K562 (cell line): ENCODE results near the gene FYB1. TPM values are rescaled to one million over a fixed set of nuclear protein-coding genes. Genes with fewer than 3 reads are reported as not detected.

Experiments
- ATAC-seq: fragments of 200-7000 bp; cut with Tn5 transposase; 3 replicates; pipeline ENCODE4 v1.9.1; 2020; ENCODE audit warnings: moderate library complexity
- BruUV-seq: library from RNA; stranded (reverse); fragments of 400-500 nt; replicated peaks from 2 replicates; lab custom pipeline; 2021; lab: Mats Ljungman, UMichigan
- CTCF ChIA-PET: fragments of 300-600 bp; formaldehyde crosslinking; extraction: SDS; loops from one replicate; lab custom pipeline; 2021; ENCODE audit warnings: low intra/inter-chr PET ratio; lab: Yijun Ruan, JAX
- POLR2A ChIA-PET: fragments of 300-600, 350-650 bp; sonication (Branson Sonifier 250); formaldehyde crosslinking; extraction: SDS; loops from one replicate; lab custom pipeline; 2021; ENCODE audit warnings: antibody characterized with exemption, inconsistent platforms; lab: Yijun Ruan, JAX
- DNase-seq, 4 experiments: peaks; one replicate each; pipeline versions ENCODE4 v3.0.0 to v3.0.0-alpha.2; 2011 to 2018; ENCODE audit warnings: low spot score in 3 of 4, mixed read lengths in 3 of 4; ENCODE audit errors: extremely low read depth in 1 of 4
- FAIRE-seq: peaks from 2 replicates; lab custom pipeline; 2011; peaks lifted over from hg19 to GRCh38; lab: Jason Lieb, UNC
- H2AFZ ChIP-seq: 2 replicates; pipeline ENCODE4 v1.6.0; 2011; ENCODE audit warnings: low read depth, low read length, control low read depth, inconsistent platforms
- H3K27ac ChIP-seq: fragments of 200-600 bp; 3 replicates; pipeline ENCODE4 v1.8.0; 2011; ENCODE audit warnings: low read depth, mild to moderate bottlenecking, control low read depth, inconsistent platforms, low read length, moderate library complexity, mixed read lengths; ENCODE audit errors: extremely low read depth
- H3K27me3 ChIP-seq, 2 experiments: fragments of 300-600 bp in 1 of 2; 2 replicates in 1 of 2; 3 replicates in 1 of 2; pipeline versions ENCODE4 v1.6.0 to v1.8.0; 2011; ENCODE audit warnings: inconsistent platforms in 2 of 2, low read length in 2 of 2, mild to moderate bottlenecking in 1 of 2, mixed read lengths in 1 of 2, moderate library complexity in 1 of 2; ENCODE audit not compliant: control insufficient read depth in 2 of 2, insufficient read depth in 2 of 2
- H3K36me3 ChIP-seq: fragments of 300-600 bp; 3 replicates; pipeline ENCODE4 v1.8.0; 2011; ENCODE audit warnings: mild to moderate bottlenecking, low read length, inconsistent platforms; ENCODE audit not compliant: control insufficient read depth, insufficient read depth
- H3K4me1 ChIP-seq, 2 experiments: fragments of 200-600 bp in 1 of 2; replicated peaks in 1 of 2; 2 replicates in 1 of 2; 3 replicates in 1 of 2; pipeline versions ENCODE4 v1.5.1 to v1.8.0; 2011; ENCODE audit warnings: inconsistent platforms in 2 of 2, low read length in 2 of 2, mild to moderate bottlenecking in 1 of 2, mixed read lengths in 1 of 2, moderate library complexity in 1 of 2; ENCODE audit not compliant: control insufficient read depth in 2 of 2, insufficient read depth in 2 of 2
- H3K4me2 ChIP-seq: 2 replicates; pipeline ENCODE4 v1.6.1; 2011; ENCODE audit warnings: low read length, control low read depth, inconsistent platforms, mixed read lengths; ENCODE audit not compliant: insufficient read depth
- H3K4me3 ChIP-seq: fragments of 200-600 bp; sonication (generic), shearing (Covaris generic); 2 replicates; pipeline ENCODE4 v1.5.1; 2016; ENCODE audit warnings: control low read depth, inconsistent platforms
- H3K79me2 ChIP-seq: fragments of 200-600 bp; 3 replicates; pipeline ENCODE4 v1.8.0; 2011; ENCODE audit warnings: low read length, inconsistent platforms; ENCODE audit not compliant: control insufficient read depth, insufficient read depth
- H3K9ac ChIP-seq, 2 experiments: 2 replicates each; pipeline versions ENCODE4 v1.6.0 to v1.6.1; 2011; ENCODE audit warnings: low read depth in 2 of 2, low read length in 2 of 2, control low read depth in 1 of 2, inconsistent platforms in 1 of 2, mild to moderate bottlenecking in 1 of 2, mixed read lengths in 1 of 2; ENCODE audit not compliant: insufficient read depth in 1 of 2
- H3K9me1 ChIP-seq: one replicate; pipeline ENCODE4 v1.6.0; 2011; ENCODE audit warnings: inconsistent platforms, mild to moderate bottlenecking, low read length, moderate library complexity; ENCODE audit not compliant: control insufficient read depth, insufficient read depth
- H3K9me3 ChIP-seq: replicated peaks from 2 replicates; pipeline ENCODE4 v1.5.1; 2011; ENCODE audit warnings: low read depth, low read length, inconsistent platforms; ENCODE audit not compliant: control insufficient read depth, insufficient read depth
- H4K20me1 ChIP-seq: replicated peaks from 2 replicates; pipeline ENCODE4 v1.6.1; 2011; ENCODE audit warnings: low read length, inconsistent platforms, mixed read lengths; ENCODE audit not compliant: control insufficient read depth, insufficient read depth
- BRD4 ChIP-seq: fragments of 200-600 bp; sonication (generic); IDR thresholded peaks from 2 replicates; pipeline ENCODE4 v1.6.1; 2017; ENCODE audit warnings: inconsistent platforms
- FOXJ2 ChIP-seq: fragments of 200-800 bp; sonication (Bioruptor generic); IDR thresholded peaks from 2 replicates; pipeline ENCODE4 v1.6.1; 2016; ENCODE audit warnings: missing genetic modification characterization, missing compliant biosample characterization
- FOXK2 ChIP-seq, 2 experiments: fragments of 450-650 bp; IDR thresholded peaks in 1 of 2; conservative IDR thresholded peaks in 1 of 2; 2 replicates each; pipeline ENCODE4 v1.6.1; 2016; ENCODE audit warnings: low read depth in 2 of 2, mild to moderate bottlenecking in 1 of 2
- GATAD2A ChIP-seq: fragments of 450-650 bp; IDR thresholded peaks from 2 replicates; pipeline ENCODE4 v1.6.1; 2017
- HNRNPUL1 ChIP-seq: fragments of 200-400 bp; formaldehyde crosslinking; IDR thresholded peaks from 2 replicates; pipeline ENCODE4 v1.6.1; 2017; ENCODE audit warnings: low read length
- KAT2B ChIP-seq: IDR thresholded peaks from one replicate; pipeline ENCODE4 v1.6.1; 2012; ENCODE audit warnings: low read depth, mild to moderate bottlenecking, control low read depth, inconsistent platforms, low read length, moderate library complexity
- KLF13 ChIP-seq: fragments of 450-650 bp; IDR thresholded peaks from 2 replicates; pipeline ENCODE4 v1.6.1; 2016; ENCODE audit warnings: missing genetic modification characterization, low read depth, mild to moderate bottlenecking, missing compliant biosample characterization, moderate library complexity, borderline replicate concordance
- NFXL1 ChIP-seq: fragments of 450-650 bp; formaldehyde crosslinking; IDR thresholded peaks from 2 replicates; pipeline ENCODE4 v1.4.0; 2021; ENCODE audit warnings: mild to moderate bottlenecking
- NONO ChIP-seq, 2 experiments: fragments of 200-400 bp in 1 of 2; fragments of 450-650 bp in 1 of 2; formaldehyde crosslinking in 1 of 2; IDR thresholded peaks; 2 replicates each; pipeline ENCODE4 v1.6.1; 2017; ENCODE audit warnings: low read depth in 2 of 2, mild to moderate bottlenecking in 2 of 2, moderate library complexity in 2 of 2, low read length in 1 of 2
- NR2C2 ChIP-seq, 2 experiments: fragments of 200-800 bp in 1 of 2; sonication (Bioruptor generic) in 1 of 2; sonication (generic) in 1 of 2; formaldehyde crosslinking in 1 of 2; IDR thresholded peaks; 2 replicates each; pipeline versions ENCODE4 v1.6.1 to v1.8.0; 2016 to 2022; ENCODE audit warnings: mild to moderate bottlenecking in 1 of 2, missing compliant biosample characterization in 1 of 2, missing genetic modification characterization in 1 of 2, missing genetic modification reagents in 1 of 2
- POLR3G ChIP-seq: IDR thresholded peaks from 2 replicates; pipeline ENCODE4 v1.6.1; 2011; ENCODE audit not compliant: insufficient read length, insufficient replicate concordance; ENCODE audit errors: extremely low read depth
- RBFOX2 ChIP-seq: fragments of 200-400 bp; formaldehyde crosslinking; IDR thresholded peaks from 2 replicates; pipeline ENCODE4 v1.6.1; 2017; ENCODE audit warnings: low read depth, mild to moderate bottlenecking, low read length, moderate library complexity
- RUNX1 ChIP-seq: sonication (generic); IDR thresholded peaks from 2 replicates; pipeline ENCODE4 v1.6.1; 2016; ENCODE audit warnings: antibody characterized with exemption, low read depth
- TGIF2 ChIP-seq: sonication (generic); formaldehyde crosslinking; IDR thresholded peaks from 2 replicates; pipeline ENCODE4 v1.8.1; 2022; ENCODE audit warnings: mild to moderate bottlenecking, missing genetic modification reagents, moderate library complexity
- WHSC1 ChIP-seq: IDR thresholded peaks from one replicate; pipeline ENCODE4 v1.6.1; 2012; ENCODE audit warnings: low read length, control low read depth, inconsistent platforms
- ZFP1 ChIP-seq: fragments of 450-650 bp; formaldehyde crosslinking; IDR thresholded peaks from 2 replicates; pipeline ENCODE4 v1.4.0; 2020; ENCODE audit warnings: mild to moderate bottlenecking, mixed read lengths
- ZNF133 ChIP-seq: fragments of 250-450 bp; sonication (Bioruptor Pico); IDR thresholded peaks from 2 replicates; pipeline ENCODE4 v1.4.0; 2020; ENCODE audit warnings: mild to moderate bottlenecking
- ZNF140 ChIP-seq: fragments of 250-450 bp; sonication (Bioruptor Pico); IDR thresholded peaks from 2 replicates; pipeline ENCODE4 v1.8.0; 2021; ENCODE audit warnings: moderate library complexity, mild to moderate bottlenecking, inconsistent platforms
- WGBS: fragments of 100-300 bp; shearing (Covaris generic); methylation state at CpG from one replicate; pipeline ENCODE4 v1.1.6; 2016; ENCODE audit warnings: low coverage, mixed read lengths; ENCODE audit not compliant: insufficient coverage; ENCODE audit errors: missing lambda C conversion rate; 5-methylcytosine and 5-hydroxymethylcytosine counted together
- in situ Hi-C: fragments of 300-500 bp; cut with MboI; formaldehyde crosslinking; loops from 4 replicates; pipeline ENCODE4 v1.15.0; 2018; ENCODE audit warnings: inconsistent platforms, mixed read lengths
- intact Hi-C: fragments of 100-400 bp; cut with micrococcal nuclease; formaldehyde crosslinking; loops from 2 replicates; pipeline ENCODE4 v1.14.2; 2022
- polyA plus RNA-seq, 8 experiments: library from polyadenylated mRNA; depleted of rRNA in 4 of 8; stranded (reverse) in 5 of 8; unstranded in 3 of 8; fragments of >200 nt; fragmentation: Nextera tagmentation in 2 of 8; fragmentation: Illumina TruSeq in 1 of 8; extraction: Ambion mirVana in 2 of 8; extraction: Trizol in 1 of 8; gene quantifications; 2 replicates each; pipeline versions ENCODE4 v1.2.1 to v1.2.3, GENCODE V29; 2011 to 2014; ENCODE audit warnings: inconsistent platforms in 1 of 8, missing spikeins in 1 of 8
- total RNA-seq, 7 experiments: library from RNA; depleted of rRNA in 6 of 7; stranded (reverse); fragments of >200 nt in 6 of 7; fragmentation: Illumina TruSeq in 2 of 7; extraction: Trizol in 2 of 7; gene quantifications; 2 replicates each; pipeline versions ENCODE4 v1.2.1 to v1.2.3, GENCODE V29; 2011 to 2021; ENCODE audit warnings: low replicate concordance in 1 of 7
- TF ChIP-seq, protein P1 (sequence below): fragments of 250-450 bp; sonication (Bioruptor Pico); IDR thresholded peaks from 2 replicates; pipeline ENCODE4 v1.6.1; 2021; ENCODE audit warnings: mild to moderate bottlenecking
- TF ChIP-seq, protein P2 (sequence below): sonication (generic); formaldehyde crosslinking; IDR thresholded peaks from 2 replicates; pipeline ENCODE4 v1.8.0; 2022; ENCODE audit warnings: mild to moderate bottlenecking, missing genetic modification reagents

FYB1 gene
- total and polyA plus RNA-seq, 9 of the 15 experiments (the other 6 are each of a cell fraction or from before 2014, with no cell fraction given) = 4.7 to 31.5 (median 9.7) TPM

DNA sequence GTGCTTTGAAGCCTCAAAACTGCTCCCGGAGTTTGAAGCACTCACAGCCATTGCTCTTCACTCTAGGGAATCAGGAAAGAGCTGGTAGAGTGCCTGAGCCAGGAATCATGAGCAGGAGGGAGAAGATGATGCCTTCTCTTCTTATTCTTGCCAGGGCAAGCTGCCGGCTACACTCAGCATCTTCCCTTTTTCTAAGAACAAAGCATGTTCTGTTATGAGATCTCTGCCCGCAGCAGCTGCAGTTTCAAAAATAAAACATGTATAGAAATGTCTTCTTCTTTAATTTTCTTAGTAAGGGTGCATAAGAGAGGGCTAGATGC, 87.3 kb downstream of the FYB1 start (continued):
- TF ChIP-seq FOXJ2 = no peak
- no peak for TF ChIP-seq FOXK2 (conservative IDR thresholded peaks at IDR 0.05 in 1 of 2, IDR thresholded peaks at IDR 0.05 in 1 of 2; ENCODE audit: low read depth in 2 of 2)
- TF ChIP-seq NFXL1 (CRISPR knock-in tag) = no peak
- TF ChIP-seq, all 486 proteins: peak for 0

DNA sequence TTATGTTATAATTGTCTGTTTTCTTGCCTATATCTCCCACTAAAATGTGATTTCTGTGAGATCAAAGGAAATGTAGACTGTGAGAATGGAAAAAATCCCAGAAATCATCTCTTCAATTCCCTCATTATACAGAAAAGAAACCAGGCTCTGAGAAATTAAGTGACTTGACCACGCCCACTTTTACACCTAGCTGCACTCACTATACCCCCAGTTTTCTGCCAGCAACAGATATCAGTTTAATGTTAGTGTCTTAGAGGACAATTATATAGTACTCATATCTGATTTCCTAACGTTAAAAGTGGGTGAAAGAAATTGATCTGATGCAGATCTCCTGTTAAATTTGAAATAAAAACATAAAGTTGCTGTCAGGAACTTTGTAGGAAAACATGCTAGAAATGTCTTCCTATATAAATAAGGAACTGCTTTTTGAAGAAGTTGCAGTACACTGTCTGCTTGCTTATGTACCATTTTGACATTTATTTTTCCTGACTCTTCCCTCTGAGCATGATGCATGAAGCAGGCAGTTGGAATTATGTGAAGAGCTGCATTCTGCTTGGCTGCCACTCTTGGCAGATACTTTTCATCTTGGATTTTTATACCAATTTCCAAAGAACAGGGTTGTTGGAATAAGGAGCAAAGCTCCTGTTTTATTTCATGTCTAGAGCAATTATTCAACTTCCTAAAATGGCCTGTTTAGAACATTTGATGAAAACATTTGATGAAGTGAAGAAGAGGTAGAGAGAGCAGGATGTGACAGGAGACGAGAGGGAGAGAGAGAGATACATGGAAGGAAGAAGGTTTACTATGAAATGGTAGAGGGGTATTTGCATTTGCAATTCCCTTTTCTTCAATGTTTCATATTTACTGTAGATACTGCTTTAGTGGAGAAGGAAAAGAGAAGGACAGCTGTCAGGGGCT, 87.9 kb downstream of the FYB1 start:
- WGBS = 38% methylated on average over 3 of the region's 3 CpGs
- Histone ChIP-seq H3K9me3 (no peaks in the 10 kb centered on the region), H3K4me1 (no peaks in the 10 kb centered on the region), H3K36me3 (no peaks in the 10 kb centered on the region), H3K9me1 (no peaks in the 10 kb centered on the region), H3K27me3 (no peaks in the 10 kb centered on the region), H2AFZ (peak overlapping the region; percentile 40; the same call in 1 of the 2 replicates), H4K20me1 (no peaks in the 10 kb centered on the region), H3K79me2 (no peaks in the 10 kb centered on the region), H3K4me3 (no peak overlapping the region), H3K27ac (no peak overlapping the region), H3K4me2 (no peak overlapping the region), H3K9ac (no peak overlapping the region)
- peak; percentile 44 for ATAC-seq
- intact Hi-C loops (no loop called here), in situ Hi-C loops (no loop called here)
- no TSS peak for BruUV-seq
- no peak for DNase-seq
- TF ChIP-seq, protein P1, sequence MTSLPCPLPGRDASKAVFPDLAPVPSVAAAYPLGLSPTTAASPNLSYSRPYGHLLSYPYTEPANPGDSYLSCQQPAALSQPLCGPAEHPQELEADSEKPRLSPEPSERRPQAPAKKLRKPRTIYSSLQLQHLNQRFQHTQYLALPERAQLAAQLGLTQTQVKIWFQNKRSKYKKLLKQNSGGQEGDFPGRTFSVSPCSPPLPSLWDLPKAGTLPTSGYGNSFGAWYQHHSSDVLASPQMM (CRISPR knock-in tag) = no peak
- TF ChIP-seq BRD4 (no peak), TGIF2 (no peak), ZNF140 (CRISPR knock-in tag) (no peak), GATAD2A (no peak), NONO (IDR thresholded peaks at IDR 0.05; ENCODE audit: low read depth in 2 of 2, low read length in 1 of 2) (no peak), ZFP1 (CRISPR knock-in tag) (peak; percentile 65; the same call in 1 of the 2 replicates), RUNX1 (no peak), POLR3G (no peak), ZNF133 (CRISPR knock-in tag) (no peak), RBFOX2 (no peak), HNRNPUL1 (no peak), KAT2B (no peak), WHSC1 (no peak), NR2C2 (CRISPR knock-in tag; IDR thresholded peaks at IDR 0.05) (no peak), NR2C2 (tag; IDR thresholded peaks at IDR 0.05) (no peak), KLF13 (tag) (peak; percentile 79; the same call in 1 of the 2 replicates)
- TF ChIP-seq, protein P2, sequence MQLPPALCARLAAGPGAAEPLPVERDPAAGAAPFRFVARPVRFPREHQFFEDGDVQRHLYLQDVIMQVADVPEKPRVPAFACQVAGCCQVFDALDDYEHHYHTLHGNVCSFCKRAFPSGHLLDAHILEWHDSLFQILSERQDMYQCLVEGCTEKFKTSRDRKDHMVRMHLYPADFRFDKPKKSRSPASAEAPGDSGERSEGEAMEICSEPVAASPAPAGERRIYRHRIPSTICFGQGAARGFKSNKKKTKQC (CRISPR knock-in tag) = no peak
- POLR2A ChIA-PET = interaction anchor here (0.6 kb wide), 1 partner anchor 11 kb away, joined by 3 read pairs; no protein-coding TSS in a partner anchor
- CTCF ChIA-PET = no interaction called here
- no peak for FAIRE-seq
